H1 (cell line): ENCODE measurements around the gene MYNN. TPM values are rescaled to one million over a fixed set of nuclear protein-coding genes. Genes with fewer than 3 reads are reported as not detected.

Experiments used
- ASH2L ChIP-seq: fragments of 200-600, 300-600 bp; sonication (generic); IDR thresholded peaks from one replicate; pipeline ENCODE4 v1.7.1; 2017; ENCODE audit warnings: low read length
- CHD7 ChIP-seq: fragments of 300-600 bp; sonication (generic); IDR thresholded peaks from 2 replicates; pipeline ENCODE4 v1.7.1; 2012; ENCODE audit warnings: low read length, moderate library complexity, mild to moderate bottlenecking, inconsistent platforms; ENCODE audit not compliant: insufficient replicate concordance
- SIRT6 ChIP-seq: IDR thresholded peaks from one replicate; pipeline ENCODE4 v1.7.1; 2012; ENCODE audit warnings: low read length, inconsistent platforms
- polyA plus RNA-seq, 7 experiments: library from polyadenylated mRNA; depleted of rRNA in 3 of 7; stranded (reverse) in 5 of 7; unstranded in 2 of 7; fragments of >200 nt in 5 of 7; fragments of 200-250 nt in 2 of 7; gene quantifications; 1 replicate in 5 of 7; 2 replicates in 1 of 7; 4 replicates in 1 of 7; pipeline versions ENCODE4 v1.2.1 to v1.2.3, GENCODE V29; 2011 to 2013; ENCODE audit warnings: missing spikeins in 2 of 7, mixed read lengths in 2 of 7
- total RNA-seq: library from RNA; stranded (reverse); fragmentation: NEBNext Ultra II Directional; extraction: Animal tissue kit (Norgen Biotek cat#: 25700); gene quantifications from 2 replicates; pipeline ENCODE4 v1.2.1, GENCODE V29; 2021

The MYNN gene
- total and polyA plus RNA-seq, 2 of the 8 experiments (the other 6 are each of a cell fraction or from before 2014, with no cell fraction given): 7.3 to 15.2 TPM

- TF ChIP-seq CHD7 (no peak), ASH2L (no peak), SIRT6 (no peak)
Observed at GRCh38 chr3:169822983-169823382, 49.8 kb downstream of the MYNN start (continued).
